Measurements from ENCODE around the gene FBXO30. TPM values are rescaled to one million over a fixed set of nuclear protein-coding genes. Genes with fewer than 3 reads are reported as not detected.
A peak's percentile ranks its signal among the peaks of the same experiment; 100 is the strongest.

Gene FBXO30
- total RNA-seq, 6 donors from 2014 or later: 2.2 to 12.5 (median 7.6) TPM

GRCh38 chr6:145842693-145843546 lies 28.3 kb upstream of the FBXO30 start:
- peak overlapping the region in 1 of 4 donors; percentile 14 for H3K27ac ChIP-seq
- H3K4me3 ChIP-seq: no peak overlapping the region
- ATAC-seq (ENCODE audit: low FRiP score in 2 of 2): no peak
- TF ChIP-seq CTCF (IDR thresholded peaks at IDR 0.05): no peak
- TF ChIP-seq POLR2AphosphoS5 (IDR thresholded peaks at IDR 0.05): no peak
- no peak for TF ChIP-seq POLR2A (IDR thresholded peaks at IDR 0.05)
- no peak for DNase-seq
- no peaks in the 10 kb centered on the region for H3K9me3 ChIP-seq
- WGBS, 2 donors: 62 to 75% methylated on average over 3 of the region's 3 CpGs
- H3K27me3 ChIP-seq: no peaks in the 10 kb centered on the region
- peaks cover 0 to 9% (median 4%) of the 10 kb centered on the region in 4 donors for H3K4me1 ChIP-seq
- H3K36me3 ChIP-seq: no peaks in the 10 kb centered on the region

- 88 to 98% methylated on average over 2 of the region's 2 CpGs for WGBS, 2 donors
- H3K4me3 ChIP-seq: no peak overlapping the region
- H3K4me1 ChIP-seq: peaks cover 0 to 9% (median 4%) of the 10 kb centered on the region in 4 donors
- H3K27ac ChIP-seq: no peak overlapping the region
- no peaks in the 10 kb centered on the region for H3K9me3 ChIP-seq
- H3K36me3 ChIP-seq: no peaks in the 10 kb centered on the region
- DNase-seq (no peak), ATAC-seq (ENCODE audit: low FRiP score in 2 of 2) (no peak)
- no peaks in the 10 kb centered on the region for H3K27me3 ChIP-seq
- TF ChIP-seq EP300 (IDR thresholded peaks at IDR 0.05) (no peak), CTCF (IDR thresholded peaks at IDR 0.05) (no peak), POLR2A (IDR thresholded peaks at IDR 0.05) (no peak), POLR2AphosphoS5 (IDR thresholded peaks at IDR 0.05) (no peak)
These were observed 27.1 kb upstream of the FBXO30 start for GRCh38 chr6:145841668-145842067.

- TF ChIP-seq POLR2AphosphoS5 (IDR thresholded peaks at IDR 0.05) (no peak), EP300 (IDR thresholded peaks at IDR 0.05) (no peak), CTCF (IDR thresholded peaks at IDR 0.05) (no peak), POLR2A (IDR thresholded peaks at IDR 0.05) (no peak)
- ATAC-seq (ENCODE audit: low FRiP score in 2 of 2) (no peak), DNase-seq (no peak)
- Histone ChIP-seq H3K4me3 (no peak overlapping the region), H3K36me3 (no peaks in the 10 kb centered on the region), H3K4me1 (peaks cover 0 to 9% (median 4%) of the 10 kb centered on the region in 4 donors), H3K27me3 (no peaks in the 10 kb centered on the region), H3K27ac (no peak overlapping the region), H3K9me3 (no peaks in the 10 kb centered on the region)
These were observed 25.1 kb upstream of the FBXO30 start for GRCh38 chr6:145839653-145840052.

- ATAC-seq (ENCODE audit: low FRiP score in 2 of 2): no peak
- WGBS, 2 donors: 100% methylated on average over 1 of the region's 1 CpG
- Histone ChIP-seq H3K27ac (no peak overlapping the region), H3K4me1 (peaks cover 0 to 9% (median 4%) of the 10 kb centered on the region in 4 donors), H3K36me3 (no peaks in the 10 kb centered on the region), H3K9me3 (no peaks in the 10 kb centered on the region), H3K4me3 (no peak overlapping the region), H3K27me3 (no peaks in the 10 kb centered on the region)
- no peak for TF ChIP-seq POLR2A (IDR thresholded peaks at IDR 0.05)
- TF ChIP-seq CTCF (IDR thresholded peaks at IDR 0.05): no peak
- no peak for TF ChIP-seq EP300 (IDR thresholded peaks at IDR 0.05)
- TF ChIP-seq POLR2AphosphoS5 (IDR thresholded peaks at IDR 0.05): no peak
- no peak for DNase-seq
These were observed 23.7 kb upstream of the FBXO30 start for GRCh38 chr6:145838305-145838704.

- TF ChIP-seq CTCF (IDR thresholded peaks at IDR 0.05): no peak
- TF ChIP-seq POLR2A (IDR thresholded peaks at IDR 0.05): no peak
- TF ChIP-seq POLR2AphosphoS5 (IDR thresholded peaks at IDR 0.05): no peak
- TF ChIP-seq EP300 (IDR thresholded peaks at IDR 0.05): no peak
- Histone ChIP-seq H3K36me3 (no peaks in the 10 kb centered on the region), H3K4me1 (no peaks in the 10 kb centered on the region), H3K27ac (no peak overlapping the region), H3K9me3 (no peaks in the 10 kb centered on the region), H3K4me3 (no peak overlapping the region), H3K27me3 (no peaks in the 10 kb centered on the region)
- 96 to 100% methylated on average over 1 of the region's 1 CpG for WGBS, 2 donors
- DNase-seq (no peak), ATAC-seq (ENCODE audit: low FRiP score in 2 of 2) (no peak)
These were observed 22.2 kb upstream of the FBXO30 start for GRCh38 chr6:145836772-145837171.

All from upper lobe of left lung (tissue), 6 donors.